Subcutaneous adipose tissue (tissue), 4 donors: Measurements from ENCODE around the gene MELK. TPM values are rescaled to one million over a fixed set of nuclear protein-coding genes. Genes with fewer than 3 reads are reported as not detected.

Experiments used
- total RNA-seq, 4 donors: library from RNA; depleted of rRNA; stranded (reverse); fragments of >200 nt; gene quantifications; one replicate each; pipeline ENCODE4 v1.1.0, GENCODE V29; 2016
- TF ChIP-seq, protein P1 (sequence below): fragments of 450-650 bp; IDR thresholded peaks from one replicate; pipeline ENCODE4 v1.5.1; 2016; ENCODE audit warnings: low read depth, mild to moderate bottlenecking, control low read depth, antibody characterized with exemption, moderate library complexity

Gene MELK
- total RNA-seq, 4 donors from 2014 or later = 0.49 to 3.6 (median 0.72) TPM

DNA sequence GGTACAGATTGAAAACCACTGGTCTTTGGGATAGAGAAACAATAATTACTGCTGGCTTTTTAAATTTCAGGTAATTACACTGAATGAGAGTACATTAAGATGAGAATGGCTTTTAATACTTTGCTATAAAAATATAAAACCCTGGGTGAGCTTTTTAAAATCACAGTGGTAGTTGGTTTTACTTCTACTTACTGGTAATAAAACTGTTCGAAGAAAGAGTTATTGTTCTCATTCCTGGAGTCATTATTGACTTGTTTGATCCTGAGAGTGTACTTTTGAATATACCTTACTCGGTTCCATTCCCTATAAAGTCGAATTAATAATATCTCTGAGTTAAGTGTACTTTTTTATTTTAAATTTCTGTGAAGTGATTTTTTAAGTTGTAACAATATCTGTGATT, 21.5 kb downstream of the MELK start:
- TF ChIP-seq, protein P1, sequence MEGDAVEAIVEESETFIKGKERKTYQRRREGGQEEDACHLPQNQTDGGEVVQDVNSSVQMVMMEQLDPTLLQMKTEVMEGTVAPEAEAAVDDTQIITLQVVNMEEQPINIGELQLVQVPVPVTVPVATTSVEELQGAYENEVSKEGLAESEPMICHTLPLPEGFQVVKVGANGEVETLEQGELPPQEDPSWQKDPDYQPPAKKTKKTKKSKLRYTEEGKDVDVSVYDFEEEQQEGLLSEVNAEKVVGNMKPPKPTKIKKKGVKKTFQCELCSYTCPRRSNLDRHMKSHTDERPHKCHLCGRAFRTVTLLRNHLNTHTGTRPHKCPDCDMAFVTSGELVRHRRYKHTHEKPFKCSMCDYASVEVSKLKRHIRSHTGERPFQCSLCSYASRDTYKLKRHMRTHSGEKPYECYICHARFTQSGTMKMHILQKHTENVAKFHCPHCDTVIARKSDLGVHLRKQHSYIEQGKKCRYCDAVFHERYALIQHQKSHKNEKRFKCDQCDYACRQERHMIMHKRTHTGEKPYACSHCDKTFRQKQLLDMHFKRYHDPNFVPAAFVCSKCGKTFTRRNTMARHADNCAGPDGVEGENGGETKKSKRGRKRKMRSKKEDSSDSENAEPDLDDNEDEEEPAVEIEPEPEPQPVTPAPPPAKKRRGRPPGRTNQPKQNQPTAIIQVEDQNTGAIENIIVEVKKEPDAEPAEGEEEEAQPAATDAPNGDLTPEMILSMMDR = no peak

DNA sequence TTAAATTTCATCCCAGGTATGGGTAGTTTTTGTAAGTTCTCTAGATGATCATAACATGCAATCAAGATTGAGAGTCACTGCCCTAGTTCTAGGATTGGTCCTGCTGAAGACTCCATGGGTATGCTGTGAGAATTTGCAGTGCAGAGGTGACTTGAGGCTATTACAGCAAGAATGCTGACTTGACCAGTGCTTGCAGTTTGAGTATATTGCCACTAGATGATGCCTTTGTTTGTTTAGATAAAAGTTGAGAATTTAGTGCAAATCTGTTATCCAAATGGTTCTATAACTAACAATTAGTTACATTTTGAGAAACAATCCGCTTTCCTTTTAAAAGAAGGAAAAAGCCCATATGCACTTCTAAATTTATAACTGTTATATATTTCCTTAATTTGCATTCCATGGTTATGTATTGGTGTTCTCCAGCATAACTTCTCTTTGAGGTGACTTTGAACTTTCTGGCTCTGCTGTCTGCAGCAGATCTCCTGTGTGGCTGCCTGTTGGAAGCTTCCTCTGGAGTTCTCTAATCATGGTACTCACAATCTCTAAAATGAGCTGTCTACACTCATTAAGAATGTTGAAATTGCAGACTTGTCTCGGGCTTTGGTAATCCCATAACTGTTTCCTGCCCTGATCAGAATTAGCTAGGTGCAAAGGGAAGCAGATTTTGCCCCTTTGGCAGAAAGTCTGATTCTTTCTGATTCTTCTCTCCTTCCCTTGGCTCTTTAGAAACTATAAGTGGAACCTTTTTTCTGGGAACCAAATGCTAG, 24.9 kb downstream of the MELK start:
- TF ChIP-seq, protein P1 = no peak

DNA sequence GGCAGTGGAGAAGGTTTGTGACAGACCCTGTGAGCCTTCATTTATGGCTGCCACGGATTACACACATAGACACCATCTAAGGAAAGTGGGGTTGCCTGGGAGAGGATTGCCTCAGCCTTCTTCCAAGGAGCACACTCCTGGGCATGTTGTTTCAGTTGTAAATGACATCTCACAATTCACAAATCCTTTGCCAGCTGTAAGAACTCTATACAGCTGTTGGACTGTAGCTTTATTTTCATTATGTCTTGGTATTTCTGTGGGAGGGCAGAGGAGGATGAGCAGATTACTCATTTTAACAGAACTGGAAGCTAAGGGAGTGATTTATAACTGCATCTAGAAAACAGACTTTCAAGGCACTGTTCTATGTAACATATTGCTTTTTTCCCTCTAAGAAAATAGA, 25.6 kb downstream of the MELK start:
- TF ChIP-seq, protein P1 = no peak

DNA sequence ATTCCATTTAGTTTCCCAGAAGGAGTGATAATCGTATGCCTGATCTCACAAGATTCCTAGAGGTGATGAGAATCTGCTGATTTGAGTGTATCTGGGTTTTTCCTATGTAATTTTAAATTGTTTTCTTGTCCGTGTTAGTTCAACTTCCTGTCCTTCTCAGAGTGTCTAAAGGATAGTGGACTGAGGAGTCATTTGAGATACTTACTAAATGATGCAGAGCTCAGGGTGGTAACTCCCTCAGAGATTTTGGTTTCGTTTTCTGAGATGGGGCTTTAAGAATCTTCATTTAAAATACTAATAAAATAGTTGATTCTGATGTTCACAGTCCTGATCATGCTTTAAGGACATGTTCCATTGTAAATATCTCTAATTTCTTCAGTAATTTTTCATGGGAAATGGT, 30.3 kb downstream of the MELK start:
- TF ChIP-seq, protein P1 = no peak

DNA sequence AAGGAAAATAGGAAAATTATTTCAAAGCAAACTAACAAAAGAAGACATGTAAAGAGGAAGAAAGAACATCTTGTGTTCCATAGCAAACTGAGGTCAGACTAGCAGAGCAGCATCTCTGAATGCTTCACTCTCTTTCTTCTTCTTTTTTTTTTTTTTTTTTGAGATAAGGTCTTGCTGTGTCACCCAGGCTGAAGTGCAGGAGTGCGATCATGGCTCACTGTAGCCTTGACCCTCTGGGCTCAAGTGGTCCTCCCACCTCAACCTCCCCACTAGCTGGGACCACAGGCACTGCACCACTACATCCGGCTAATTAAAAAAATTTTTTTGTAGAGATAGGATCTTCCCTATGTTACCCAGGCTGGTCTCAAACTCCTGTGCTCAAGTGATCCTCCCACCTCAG, 36.6 kb downstream of the MELK start:
- TF ChIP-seq, protein P1 = no peak

DNA sequence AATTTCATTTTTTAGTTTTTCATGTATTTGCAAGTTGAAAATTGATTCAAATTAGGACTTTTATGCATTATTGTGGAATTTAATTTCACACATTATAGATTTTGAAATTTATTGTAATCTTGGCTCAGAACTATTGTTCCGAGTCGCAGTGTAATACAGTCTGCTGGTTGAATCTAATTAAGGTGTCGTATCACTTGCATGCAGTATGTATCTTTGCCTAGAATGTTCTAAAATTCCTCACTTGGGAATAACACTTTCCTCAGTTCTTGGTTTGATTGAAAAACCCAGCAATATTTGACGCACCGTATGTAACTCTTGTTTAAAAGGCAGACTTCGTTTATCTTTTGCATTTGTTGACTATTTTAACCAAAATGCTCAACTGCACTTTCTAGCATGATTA, 49.4 kb downstream of the MELK start:
- TF ChIP-seq, protein P1 = no peak

DNA sequence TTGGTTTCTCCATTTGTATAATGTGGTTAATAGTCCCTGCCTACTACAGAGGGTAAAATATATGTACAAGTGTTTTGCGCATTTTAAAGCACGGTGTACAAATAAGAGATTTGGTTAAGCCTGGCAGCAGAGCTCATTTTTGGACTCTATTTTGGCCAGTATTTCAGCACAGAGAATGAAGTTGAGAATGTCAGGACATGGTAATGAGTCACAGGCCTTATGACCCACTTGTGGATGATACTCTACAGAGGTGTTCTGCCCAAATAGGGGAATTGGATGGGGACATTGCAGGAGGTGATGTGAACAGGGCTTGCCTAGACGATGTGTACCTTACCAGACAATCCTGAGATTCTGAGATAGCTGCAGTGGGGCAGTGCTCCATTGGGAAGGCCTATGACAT, 50.6 kb downstream of the MELK start:
- TF ChIP-seq, protein P1 = no peak
